ENCODE results near the gene HRH1.

GRCh38 chr3:11238060-11238459, 83.8 kb downstream of the HRH1 start:
- no peak for TF ChIP-seq CTCF (optimal IDR thresholded peaks at IDR 0.05 in 1 of 3, IDR thresholded peaks at IDR 0.05 in 1 of 3, conservative IDR thresholded peaks at IDR 0.05 in 1 of 3; ENCODE audit: extremely low read depth in 1 of 3, insufficient read depth in 2 of 3, low read length in 3 of 3)
- no peak for TF ChIP-seq EZH2 (IDR thresholded peaks at IDR 0.05; ENCODE audit: low read length)

Data from keratinocyte (primary cell).